GM19351 (cell line): ENCODE data around the gene MTHFD1.
"Not testable (repeated sequence)": the region's sequence is repeated elsewhere in the genome, so short reads cannot be mapped to it uniquely, and the experiment has no call there.

Experiments used
- ATAC-seq: cut with Tn5 transposase; IDR thresholded peaks from one replicate; pipeline ENCODE4 v1.9.1; 2021; ENCODE audit warnings: mild to moderate bottlenecking, moderate library complexity; ENCODE audit not compliant: unreplicated experiment

The MTHFD1 gene

DNA sequence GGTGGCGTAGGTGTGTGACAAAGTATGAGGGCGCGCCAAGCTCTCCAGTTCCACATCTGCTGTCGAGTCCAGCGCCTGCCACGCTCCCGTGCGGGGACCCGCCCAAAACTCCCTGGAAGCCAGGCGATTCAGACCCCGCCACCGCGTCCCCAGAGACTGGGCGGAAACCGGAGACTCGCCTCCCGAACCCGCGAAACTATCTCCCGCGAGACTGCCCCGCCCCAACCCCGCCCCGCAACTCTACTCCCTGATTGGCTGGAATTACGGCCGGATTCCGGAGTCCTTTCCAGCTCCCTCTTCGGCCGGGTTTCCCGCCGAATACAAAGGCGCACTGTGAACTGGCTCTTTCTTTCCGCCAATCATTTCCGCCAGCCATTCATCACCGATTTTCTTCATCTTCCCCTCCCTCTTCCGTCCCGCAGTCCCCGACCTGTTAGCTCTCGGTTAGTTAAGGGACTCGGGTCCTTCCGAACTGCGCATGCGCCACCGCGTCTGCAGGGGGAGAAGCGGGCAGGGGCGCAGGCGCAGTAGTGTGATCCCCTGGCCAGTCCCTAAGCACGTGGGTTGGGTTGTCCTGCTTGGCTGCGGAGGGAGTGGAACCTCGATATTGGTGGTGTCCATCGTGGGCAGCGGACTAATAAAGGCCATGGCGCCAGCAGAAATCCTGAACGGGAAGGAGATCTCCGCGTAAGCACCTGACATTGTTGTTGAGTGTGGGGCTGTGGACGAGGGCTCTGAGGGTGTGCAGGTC lies at the start of gene MTHFD1:
Gene MTHFD1, plus strand, starts transcription at position 572 of the 751 bp plus-strand sequence. Its CDS starts 75 bp downstream, at position 647.
- ATAC-seq = peak; percentile 73

DNA sequence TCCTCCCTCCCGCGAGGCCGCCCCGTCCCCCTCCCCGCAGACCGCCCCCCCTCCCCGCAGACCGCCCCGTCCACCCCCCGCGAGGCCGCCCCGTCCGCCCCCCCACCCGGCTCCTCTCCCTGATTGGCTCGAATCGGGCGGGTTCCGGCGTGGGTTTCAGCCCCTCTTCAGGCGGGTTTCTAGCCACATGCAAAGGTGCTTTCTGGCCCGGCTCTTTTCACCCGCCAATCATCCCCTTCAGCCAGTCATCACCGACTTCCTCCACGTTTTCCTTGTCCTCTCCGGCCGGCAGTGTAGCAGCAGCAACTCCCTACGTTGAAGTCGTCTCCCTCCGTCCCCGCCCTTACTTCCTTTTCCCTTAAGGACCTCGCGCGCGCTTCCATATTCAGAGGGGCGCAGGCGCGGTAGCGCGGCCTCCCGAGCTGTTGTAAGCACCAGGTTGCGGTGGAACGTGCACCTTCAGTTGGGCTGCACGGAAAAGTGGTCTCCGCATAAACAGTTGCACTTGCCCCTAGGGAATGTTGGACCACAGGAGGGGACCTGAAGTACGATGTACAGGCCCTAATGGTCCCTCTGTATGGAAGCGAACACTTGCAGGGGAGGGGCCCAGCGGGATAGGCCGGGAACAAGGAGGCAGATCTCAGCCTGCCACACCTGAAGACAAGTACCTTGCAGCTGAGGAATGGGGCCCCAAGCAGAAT lies 49.4 kb upstream of the MTHFD1 start:
- peak; percentile 89 for ATAC-seq

DNA sequence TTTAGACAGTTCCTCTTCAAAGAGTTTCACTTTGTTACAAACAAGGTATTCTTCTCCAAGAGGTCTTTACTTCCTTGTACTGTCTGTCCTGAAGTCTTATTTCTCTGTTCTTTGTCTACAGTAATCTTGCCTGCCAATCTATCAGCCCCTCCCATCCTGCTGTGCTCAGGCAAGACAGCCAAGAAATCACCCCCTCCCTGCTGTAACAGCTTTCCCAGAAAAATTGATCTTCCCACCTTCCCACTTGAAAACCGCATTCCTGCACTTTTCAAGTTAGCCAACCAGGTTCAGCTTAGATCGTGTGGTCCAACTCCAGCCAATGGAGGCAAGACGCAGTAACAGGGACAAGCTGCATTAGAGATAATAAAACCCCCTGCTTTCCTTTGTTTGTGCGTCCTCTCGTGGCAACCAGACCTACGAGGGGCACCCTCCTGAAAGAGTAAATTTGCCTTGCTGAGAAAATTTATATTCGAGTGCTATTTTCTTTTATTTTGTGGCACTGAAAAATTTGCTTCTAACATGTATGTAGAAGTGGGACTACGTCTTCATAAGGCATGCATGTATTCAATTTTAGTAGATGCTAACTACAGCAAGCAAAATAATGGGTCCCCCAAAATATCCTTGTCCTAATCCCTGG lies 47.5 kb upstream of the MTHFD1 start:
- ATAC-seq = no peak

DNA sequence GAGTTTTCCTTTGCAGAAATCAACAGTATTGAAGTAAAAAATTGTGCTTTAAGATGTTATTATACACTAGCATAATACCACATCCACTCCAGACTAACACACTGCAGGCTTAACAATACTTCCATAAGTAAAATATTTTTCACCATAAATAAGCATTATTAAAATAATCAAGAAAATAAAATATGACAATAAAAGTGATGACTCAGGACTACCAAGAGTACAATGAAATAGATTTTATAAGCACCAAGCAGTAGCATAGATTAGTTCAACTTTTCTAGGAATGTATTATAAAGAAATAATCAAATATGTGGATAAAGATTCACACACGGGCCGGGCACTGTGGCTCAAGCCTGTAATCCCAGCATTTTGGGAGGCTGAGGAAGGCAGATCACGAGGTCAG lies 40.4 kb upstream of the MTHFD1 start:
- ATAC-seq = no peak

DNA sequence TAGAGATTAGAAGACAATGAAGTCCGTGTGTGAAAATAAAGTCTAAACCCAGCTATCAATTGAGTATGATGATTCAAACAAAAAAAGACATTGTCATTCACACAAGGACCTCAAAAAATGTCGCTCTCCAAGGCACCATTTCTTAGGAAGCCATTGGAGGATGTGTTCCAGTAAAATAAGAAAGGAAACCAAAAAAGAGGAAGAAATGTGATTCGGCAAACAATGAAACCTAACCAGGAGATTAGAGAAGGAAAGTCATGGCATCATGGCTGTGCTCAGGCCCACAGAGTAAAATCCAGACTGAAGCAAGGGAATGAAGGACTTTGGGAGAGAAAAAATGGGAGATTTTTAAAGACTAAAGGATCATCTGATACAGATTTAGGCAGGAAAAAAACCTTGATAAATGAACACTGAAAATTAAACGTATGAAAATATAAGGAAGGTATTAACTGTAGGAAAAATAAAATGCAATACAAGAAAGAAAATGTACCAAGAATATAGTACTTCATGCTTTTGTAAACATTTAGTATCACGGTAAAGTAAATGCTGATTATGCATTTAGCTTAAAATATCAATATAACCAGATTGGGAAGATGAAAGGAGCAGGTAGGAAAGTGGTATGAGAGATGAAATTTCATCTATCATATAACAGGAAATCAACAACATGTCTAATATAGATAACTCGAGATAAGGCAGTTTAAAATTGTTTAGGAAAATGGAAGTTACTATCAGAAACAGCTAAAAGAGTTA lies 38.2 kb upstream of the MTHFD1 start:
- ATAC-seq = no peak

DNA sequence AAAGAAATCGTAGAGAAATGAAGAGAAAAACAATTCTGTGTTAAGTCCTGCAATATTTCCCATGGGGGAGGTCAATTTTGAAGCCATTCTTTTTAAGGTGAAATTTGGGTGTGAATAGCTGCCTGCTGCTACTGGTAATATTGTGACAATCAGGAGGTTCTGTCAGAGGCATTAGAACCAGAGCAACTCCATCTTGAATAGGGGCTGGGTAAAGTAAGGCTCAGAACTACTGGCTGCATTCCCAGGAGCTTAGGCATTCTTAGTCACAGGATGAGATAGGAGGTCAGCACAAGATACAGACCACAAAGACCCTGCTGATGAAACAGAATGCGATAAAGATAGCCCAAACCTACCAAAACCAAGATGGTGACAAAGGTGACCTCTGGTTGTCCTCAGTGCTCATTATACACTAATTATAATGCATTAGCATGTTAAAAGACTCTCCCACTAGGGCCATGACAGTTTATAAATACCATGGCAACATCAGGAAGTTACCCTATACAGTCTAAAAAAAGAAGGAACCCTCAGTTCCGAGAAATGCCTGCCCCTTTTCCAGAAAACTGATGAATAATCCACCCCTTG lies 24.8 kb upstream of the MTHFD1 start:
- ATAC-seq = no peak

DNA sequence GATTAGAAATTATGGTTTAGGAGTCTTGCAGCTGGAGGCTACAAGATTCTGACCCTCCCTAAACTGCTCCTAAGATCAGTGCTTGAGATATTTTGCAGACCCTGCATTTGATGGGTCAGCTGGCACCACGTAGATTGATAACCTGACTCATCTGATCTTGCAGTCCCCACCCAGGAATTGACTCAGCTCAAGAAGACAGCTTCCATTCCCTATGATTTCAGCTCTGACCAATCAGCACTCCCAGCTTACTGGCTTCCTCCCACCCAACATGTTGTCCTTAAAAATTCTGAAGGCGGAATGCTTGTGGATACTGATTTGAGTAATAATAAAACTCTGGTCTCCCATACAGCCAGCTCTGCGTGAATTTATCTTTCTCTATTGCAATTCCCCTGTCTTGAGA lies 23.2 kb upstream of the MTHFD1 start:
- ATAC-seq = no peak

DNA sequence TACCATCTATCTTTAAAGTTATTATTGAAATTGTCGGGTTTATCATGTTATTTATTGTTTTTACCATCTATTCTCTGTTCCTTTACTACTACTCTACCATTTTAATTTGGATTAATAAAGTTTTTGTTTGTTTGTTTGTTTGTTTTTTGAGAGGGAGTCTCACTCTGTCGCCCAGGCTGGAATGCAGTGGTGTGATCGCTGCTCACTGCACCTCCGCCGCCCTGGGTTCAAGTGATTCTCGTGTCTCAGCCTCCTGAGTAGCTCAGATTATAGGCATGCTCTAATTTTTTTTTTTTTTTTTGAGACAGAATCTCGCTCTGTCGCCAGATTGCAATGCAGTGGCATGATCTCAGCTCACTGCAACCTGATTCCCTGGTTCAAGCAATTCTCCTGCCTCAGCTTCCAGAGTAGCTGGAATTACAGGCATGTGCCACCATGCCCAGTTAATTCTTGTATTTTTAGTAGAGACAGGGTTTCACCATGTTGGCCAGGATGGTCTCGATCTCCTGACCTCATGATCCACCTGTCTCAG lies 22.7 kb upstream of the MTHFD1 start:
- not testable (repeated sequence) for ATAC-seq

DNA sequence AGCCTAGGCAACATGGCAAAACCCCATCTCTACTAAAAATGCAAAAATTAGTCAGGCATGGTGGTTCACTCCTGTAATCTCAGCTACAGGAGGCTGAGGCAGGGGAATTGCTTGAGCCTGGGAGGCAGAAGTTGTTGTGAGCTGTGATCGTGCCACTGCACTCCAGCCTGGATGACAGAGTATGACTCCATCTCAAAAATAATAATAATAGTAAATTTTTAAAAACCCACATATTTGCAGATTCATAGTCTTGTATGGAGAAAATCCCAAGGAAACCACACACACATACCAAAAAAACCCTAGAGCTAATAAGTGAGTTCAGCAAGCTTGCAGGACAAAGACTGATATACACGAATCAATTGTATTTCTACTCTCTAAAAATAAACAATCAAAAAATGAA lies 19.0 kb upstream of the MTHFD1 start:
- no peak for ATAC-seq

DNA sequence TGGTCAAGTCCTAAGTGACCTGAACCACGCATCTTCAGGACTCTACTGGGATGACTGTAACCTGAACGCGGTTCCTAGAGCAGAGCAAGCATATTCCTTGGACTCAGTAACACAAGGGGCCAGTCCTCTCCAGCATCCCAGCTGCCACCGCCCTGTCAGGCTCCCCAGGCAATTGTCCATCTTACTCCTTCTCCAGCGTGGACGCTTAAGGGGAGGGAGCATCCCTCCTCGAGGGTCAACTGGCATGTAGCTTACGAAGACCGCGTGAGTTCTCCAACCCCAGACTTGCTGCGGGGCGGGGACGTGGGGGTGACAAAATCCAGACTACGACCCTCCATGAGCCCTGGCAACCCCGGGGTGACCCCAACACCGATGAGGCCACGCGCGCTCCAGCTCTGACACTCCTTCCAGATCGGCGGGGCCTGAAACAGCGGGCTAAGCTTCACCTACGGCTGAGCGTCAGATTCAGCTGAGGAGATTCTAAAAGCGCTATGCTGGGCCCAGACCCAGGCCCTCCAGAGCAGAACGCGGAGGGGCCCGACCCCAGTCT lies 846 bp upstream of the MTHFD1 start:
- ATAC-seq = peak; percentile 29

DNA sequence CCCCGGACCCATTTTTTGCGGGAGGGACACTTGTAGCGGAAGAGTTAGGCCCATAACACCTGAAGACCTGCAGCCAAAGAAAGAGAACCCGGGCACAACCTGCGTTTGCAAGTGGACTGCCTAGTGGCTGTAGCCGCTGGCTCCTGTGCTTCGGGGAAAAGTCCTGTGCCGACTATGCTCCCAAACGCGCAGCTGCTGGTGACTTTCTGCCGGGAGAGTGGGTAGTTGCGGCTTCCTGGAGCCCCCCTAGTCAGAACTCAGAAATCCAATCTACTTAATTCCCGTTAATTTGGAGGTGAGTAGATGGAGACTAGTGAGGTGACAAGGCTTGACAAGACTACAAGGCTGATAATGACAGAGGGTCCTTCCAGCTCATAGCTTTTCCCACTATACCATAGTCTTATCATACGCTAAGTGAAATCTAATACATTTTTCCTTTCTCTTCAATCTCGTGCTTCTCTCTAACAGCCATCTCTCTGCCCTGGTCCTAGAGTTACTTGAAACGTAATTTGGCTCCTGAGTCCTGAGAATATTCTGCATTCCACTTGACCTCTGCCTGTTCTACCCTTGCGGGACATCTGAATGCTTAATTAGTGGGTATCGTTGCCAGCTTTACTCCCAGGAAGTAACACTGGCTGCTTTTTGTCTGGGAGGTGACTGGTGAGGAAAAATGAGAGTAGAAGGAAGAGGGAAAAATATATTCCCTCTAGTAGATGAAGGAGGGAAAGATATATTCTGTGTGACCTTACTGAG lies 556 bp downstream of the MTHFD1 start:
- ATAC-seq = no peak

DNA sequence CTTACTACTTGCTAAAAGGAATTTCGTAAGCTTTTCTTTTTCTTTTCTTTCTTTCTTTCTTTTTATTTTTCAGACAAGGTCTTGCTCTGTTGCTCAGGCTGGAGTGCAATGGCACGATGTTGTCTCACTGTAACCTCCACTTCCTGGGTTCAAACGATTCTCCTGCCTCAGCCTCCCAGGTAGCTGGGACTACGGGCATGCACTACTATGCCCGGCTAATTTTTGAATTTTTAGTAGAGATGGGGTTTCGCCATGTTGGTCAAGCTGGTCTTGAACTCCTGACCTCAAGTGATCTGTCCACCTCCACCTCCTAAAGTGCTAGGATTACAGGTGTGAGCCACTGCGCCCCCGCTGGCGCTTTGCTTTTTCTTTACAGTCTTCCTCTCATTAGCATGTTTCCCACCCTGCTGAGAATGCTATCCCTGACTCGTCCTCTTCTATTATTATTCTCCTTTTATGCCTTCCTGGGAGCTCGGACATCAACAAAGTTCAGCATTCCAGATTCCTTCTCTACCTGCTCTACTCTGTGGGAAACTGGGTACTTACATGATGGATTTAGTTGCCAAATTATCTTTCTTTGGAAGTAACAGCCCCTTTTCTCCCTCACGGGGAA lies 3.1 kb downstream of the MTHFD1 start:
- ATAC-seq = no peak

DNA sequence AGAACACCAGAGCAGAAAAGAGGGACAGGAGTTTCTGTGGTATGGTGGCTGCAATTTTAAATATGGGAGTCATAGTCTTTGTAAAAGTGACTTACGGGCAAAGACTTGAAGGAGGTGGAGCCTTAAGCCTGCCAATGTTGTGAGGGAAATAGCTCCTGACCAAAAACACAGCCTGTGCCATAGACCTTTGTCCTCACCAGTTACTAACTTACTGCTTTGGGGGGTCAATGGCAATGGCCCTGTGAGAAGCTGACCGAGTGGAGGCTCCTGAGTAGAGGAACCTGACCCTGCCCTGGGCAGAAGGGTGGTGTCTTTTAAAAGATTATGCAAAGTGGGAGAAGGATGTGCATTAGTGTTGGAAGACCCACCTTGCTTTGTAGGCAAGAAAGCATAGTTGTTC lies 3.8 kb downstream of the MTHFD1 start:
- no peak for ATAC-seq

DNA sequence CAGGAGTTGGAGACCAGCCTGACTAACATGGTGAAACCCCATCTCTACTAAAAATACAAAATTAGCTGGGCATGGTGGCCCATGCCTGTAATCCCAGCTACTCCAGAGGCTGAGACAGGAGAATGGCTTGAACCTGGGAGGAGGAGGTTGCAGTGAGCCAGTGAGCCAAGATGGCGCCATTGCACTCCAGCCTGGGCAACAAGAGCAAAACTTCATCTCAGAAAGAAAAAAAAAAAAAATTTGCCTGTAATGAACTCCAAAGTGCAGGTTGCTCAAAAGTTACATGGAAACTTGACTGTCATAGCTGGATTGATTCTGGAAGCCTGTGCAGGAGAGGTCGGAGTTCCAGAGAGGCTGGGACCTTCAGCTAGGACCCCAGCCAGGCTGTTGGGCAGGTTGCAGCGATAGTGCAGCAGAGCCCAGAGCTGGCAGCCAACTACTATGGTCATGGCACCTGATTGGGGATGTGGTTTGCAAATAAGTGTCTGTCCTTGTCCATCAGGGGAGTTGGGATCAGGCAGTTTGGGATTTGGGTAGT lies 5.1 kb downstream of the MTHFD1 start:
- ATAC-seq = not testable (repeated sequence)

DNA sequence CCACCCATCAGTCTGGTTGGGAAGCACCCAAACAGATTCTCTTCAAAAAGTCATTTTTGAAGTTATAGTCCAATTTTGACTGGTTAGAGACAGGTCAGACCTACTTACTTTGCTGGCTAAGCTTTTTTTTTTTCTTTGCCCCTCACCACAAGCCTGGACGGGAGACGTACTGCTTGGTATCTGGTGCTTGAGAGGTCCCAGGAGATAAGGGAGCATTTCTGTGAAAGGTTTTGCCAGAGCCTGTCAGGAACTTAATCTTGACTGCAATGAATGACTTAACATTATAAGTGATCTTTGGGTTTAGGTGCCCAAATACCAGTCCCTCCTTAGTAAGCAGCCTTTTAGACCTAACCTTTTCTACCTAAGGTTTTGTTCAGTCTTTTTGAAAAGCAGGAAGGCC lies 6.3 kb downstream of the MTHFD1 start:
- no peak for ATAC-seq

DNA sequence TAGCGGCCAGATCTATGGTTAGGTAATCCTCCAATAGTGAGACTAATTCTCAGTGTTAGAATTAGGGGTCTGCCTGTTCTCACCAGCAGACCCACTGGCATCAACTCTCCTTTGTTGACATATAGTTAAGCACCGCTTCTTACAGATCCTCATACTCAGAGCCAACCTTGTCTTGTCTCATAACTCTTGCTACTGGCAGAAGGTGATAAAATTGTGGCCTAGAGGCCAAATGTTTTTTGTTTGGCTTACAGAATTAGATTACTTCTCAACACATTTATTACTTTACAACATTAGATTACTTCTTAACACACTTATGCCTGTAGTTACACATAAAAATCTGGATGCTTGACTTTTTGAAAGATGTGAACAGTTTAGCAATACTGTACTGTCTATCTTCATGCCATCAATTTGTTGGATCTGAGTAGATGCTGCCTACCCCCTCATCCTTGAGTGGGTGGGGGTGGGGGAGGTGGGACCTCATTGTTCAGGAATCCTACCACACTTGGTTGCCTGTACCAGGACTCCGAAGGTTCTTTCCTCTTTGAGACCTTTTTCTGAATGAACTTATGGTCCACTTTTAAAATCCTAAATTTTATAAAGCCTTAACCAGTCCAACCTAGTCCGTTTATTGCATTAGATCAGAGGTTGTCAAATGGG lies 7.0 kb downstream of the MTHFD1 start:
- no peak for ATAC-seq

DNA sequence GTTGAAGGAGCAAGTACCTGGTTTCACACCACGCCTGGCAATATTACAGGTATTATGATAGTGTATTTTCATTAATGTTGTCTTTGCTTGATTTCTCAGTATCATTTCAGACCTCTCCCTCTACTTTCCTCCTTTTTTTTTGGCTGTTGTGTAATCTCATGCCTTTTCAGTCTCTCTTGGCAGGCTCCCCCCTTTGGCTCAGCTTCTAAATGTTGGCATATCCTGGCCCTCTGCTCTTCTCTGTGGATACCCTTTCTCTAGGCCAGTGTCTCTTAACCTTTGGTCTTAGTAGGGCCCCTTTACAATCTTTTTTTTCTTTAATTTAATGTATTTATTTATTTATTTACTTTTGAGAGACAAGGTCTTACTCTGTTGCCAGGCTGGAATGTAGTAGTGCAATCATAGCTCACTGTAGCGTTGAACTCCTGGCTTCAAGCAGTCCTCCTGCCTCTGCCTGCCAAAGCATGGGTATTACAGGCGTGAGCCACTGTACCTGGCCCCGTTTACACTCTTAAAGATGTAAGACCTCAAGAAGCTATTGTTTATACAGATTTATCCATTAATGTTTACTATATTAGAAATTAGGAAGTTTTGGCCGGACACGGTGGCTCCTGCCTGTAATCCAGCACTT lies 12.8 kb downstream of the MTHFD1 start:
- no peak for ATAC-seq

DNA sequence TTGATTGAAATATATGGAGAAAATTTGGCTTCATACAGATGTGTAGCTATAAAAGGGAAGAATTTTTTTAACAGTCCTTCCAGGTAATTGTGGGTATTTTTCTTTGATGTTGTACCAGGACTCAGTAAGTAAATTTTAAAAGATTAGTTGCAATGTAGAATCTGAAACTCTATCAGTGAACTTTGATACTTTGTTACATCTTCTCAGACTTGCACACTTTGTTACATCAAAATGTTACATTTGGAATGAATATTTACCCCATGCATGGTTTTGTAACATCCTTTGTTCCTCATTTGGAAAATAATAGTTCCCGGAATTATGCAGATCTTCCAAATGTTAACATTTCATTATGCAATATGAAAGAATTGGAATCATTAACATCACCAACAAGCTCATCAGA lies 13.8 kb downstream of the MTHFD1 start:
- ATAC-seq = no peak
